Parathyroid adenoma (tissue), 2 donors: Measurements from ENCODE around the gene CDH16.

Experiments used
- H2AFZ ChIP-seq: fragments of 300-600 bp; sonication (generic); one replicate; pipeline ENCODE4 v1.7.0; 2017; ENCODE audit warnings: antibody characterized with exemption, mild to moderate bottlenecking
- H3K27ac ChIP-seq: fragments of 300-600 bp; sonication (generic); one replicate; pipeline ENCODE4 v1.7.0; 2017
- H3K27me3 ChIP-seq: fragments of 300-600 bp; sonication (generic); one replicate; pipeline ENCODE4 v1.7.0; 2017; ENCODE audit warnings: low read length; ENCODE audit not compliant: control insufficient read depth, insufficient read depth
- H3K36me3 ChIP-seq: fragments of 300-600 bp; sonication (generic); one replicate; pipeline ENCODE4 v1.7.0; 2017; ENCODE audit warnings: low read length; ENCODE audit not compliant: control insufficient read depth, insufficient read depth
- H3K4me1 ChIP-seq: fragments of 300-600 bp; sonication (generic); one replicate; pipeline ENCODE4 v1.7.0; 2017; ENCODE audit warnings: control low read depth
- H3K4me2 ChIP-seq: fragments of 300-600 bp; sonication (generic); one replicate; pipeline ENCODE4 v1.7.0; 2017; ENCODE audit warnings: low read length
- H3K4me3 ChIP-seq: fragments of 300-600 bp; sonication (generic); one replicate; pipeline ENCODE4 v1.7.0; 2017; ENCODE audit warnings: low read depth, low read length
- H3K79me2 ChIP-seq: fragments of 300-600 bp; sonication (generic); one replicate; pipeline ENCODE4 v1.7.0; 2017; ENCODE audit warnings: control low read depth
- H3K9ac ChIP-seq: fragments of 300-600 bp; sonication (generic); one replicate; pipeline ENCODE4 v1.7.0; 2017; ENCODE audit warnings: mild to moderate bottlenecking
- H3K9me3 ChIP-seq: fragments of 300-600 bp; sonication (generic); one replicate; pipeline ENCODE4 v1.7.0; 2017; ENCODE audit warnings: low read length; ENCODE audit not compliant: control insufficient read depth
- CTCF ChIP-seq: fragments of 300-600 bp; sonication (generic); IDR thresholded peaks from one replicate; pipeline ENCODE4 v1.7.0; 2017; ENCODE audit warnings: antibody characterized with exemption, mild to moderate bottlenecking
- donor health status: primary hyperparathyroidism.

Gene CDH16

DNA sequence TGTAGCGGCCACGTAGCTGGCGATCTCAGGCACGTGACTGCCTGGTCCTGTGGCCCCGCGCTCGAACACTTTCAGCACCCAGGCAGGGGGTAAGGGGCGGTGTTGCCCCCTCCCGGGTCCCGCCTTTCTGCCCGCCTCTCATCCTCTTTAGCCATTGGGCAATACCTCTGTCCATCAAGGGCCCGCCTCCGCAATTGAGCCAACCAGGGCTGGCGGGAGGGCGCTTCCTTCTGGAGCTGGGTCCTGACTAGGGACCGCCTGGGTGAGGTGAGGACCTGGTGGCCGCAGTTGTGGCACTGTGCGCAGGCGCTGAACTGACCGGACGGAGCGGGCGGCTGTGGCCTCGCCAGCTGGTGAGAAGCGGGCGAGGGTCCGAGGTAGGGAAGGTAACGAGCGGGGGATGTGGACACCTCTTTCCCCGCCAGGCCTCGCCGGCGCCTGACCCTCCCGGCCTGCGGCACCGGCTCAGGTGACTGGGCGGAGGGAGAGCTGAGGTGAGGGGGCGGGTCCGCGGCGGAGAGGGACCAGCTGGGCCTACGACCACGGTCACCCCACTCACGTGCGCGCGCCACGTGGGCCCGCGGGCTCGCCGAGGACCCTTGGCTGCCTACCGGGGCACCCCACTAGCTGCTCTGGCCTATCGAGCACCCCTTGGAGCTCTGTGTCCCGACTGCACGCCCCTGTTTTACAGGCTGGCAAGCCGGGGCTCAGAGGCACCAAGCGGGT, 38.2 kb downstream of the CDH16 start, which contains the start of gene PDP2:
Gene PDP2 (plus strand): TSS at position 228 of the 726 bp plus-strand sequence. CDS start 3,770 bp downstream, outside the sequence.
- H3K9me3 ChIP-seq: no peaks in the 10 kb centered on the region
- TF ChIP-seq CTCF: no peak
- H3K27me3 ChIP-seq: no peaks in the 10 kb centered on the region
- peaks cover 3% of the 10 kb centered on the region for H3K79me2 ChIP-seq
- H3K4me2 ChIP-seq: peak within 1 kb of the TSS; percentile 100
- peaks cover 2% of the 10 kb centered on the region for H3K4me1 ChIP-seq
- peak within 1 kb of the TSS; percentile 94 for H2AFZ ChIP-seq
- peak within 1 kb of the TSS; percentile 53 for H3K27ac ChIP-seq
- H3K36me3 ChIP-seq: no peaks in the 10 kb centered on the region
- peak within 1 kb of the TSS; percentile 17 for H3K9ac ChIP-seq
- peak within 1 kb of the TSS; percentile 96 for H3K4me3 ChIP-seq

DNA sequence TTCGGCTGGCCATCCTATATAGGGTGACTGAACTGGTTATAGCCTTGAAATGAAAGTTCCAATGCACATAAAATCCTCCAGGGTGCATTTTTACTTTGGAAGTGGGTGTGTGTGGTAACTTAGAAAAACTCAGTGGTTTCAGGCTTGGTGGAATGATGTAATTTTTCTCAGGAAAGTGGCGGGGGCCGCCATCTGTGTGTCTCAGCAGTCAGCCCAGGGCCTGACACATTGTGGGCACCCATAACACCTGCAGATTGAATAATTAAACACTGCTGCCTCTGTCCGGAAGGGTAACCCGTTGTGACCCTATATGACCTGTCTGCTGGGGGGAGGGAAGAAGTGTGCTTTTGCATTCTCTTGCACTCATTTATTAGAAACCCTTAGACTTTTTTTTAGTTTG, 40.6 kb downstream of the CDH16 start:
- H3K4me3 ChIP-seq: no peak overlapping the region
- H3K27me3 ChIP-seq: no peaks in the 10 kb centered on the region
- no peak for TF ChIP-seq CTCF
- no peak overlapping the region for H3K9ac ChIP-seq
- H3K9me3 ChIP-seq: no peaks in the 10 kb centered on the region
- no peak overlapping the region for H3K27ac ChIP-seq
- H3K4me1 ChIP-seq: peaks cover 4% of the 10 kb centered on the region
- H3K79me2 ChIP-seq: peaks cover 3% of the 10 kb centered on the region
- no peak overlapping the region for H2AFZ ChIP-seq
- no peaks in the 10 kb centered on the region for H3K36me3 ChIP-seq
- H3K4me2 ChIP-seq: peak overlapping the region; percentile 17

DNA sequence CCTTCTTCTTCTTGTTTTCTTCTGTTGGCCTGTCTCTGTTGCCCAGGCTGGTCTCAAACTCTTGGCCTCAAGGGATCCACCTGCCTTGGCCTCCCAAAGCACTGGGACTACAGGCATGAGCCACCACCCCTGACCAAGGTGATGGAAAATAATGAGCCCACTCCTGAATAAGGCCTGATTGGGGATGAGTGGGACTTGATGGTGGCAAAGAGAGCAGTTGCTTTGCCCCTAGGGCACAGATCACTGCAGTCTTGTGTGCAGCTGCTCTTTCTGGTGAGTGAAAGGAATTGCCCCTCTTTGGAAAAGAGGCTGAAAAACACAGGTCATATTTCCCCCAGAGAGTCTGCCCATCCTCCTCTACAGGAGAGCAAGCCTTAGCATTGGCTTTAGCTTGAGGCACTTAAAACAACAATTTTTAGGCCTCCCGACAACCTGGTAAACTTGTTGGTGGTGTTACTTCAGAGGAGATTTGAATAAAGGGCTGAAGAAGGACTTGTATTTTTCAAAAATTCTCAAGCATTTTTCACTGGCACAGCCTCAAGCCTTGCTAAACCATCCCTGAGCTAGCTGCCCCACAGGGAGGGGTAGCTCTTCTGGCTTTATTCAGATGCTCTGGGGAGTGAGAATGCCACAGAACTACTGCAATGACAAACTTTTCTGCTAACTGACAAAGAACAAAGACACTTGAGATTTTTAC, 44.5 kb downstream of the CDH16 start:
- H3K9me3 ChIP-seq: no peaks in the 10 kb centered on the region
- TF ChIP-seq CTCF: no peak
- peak overlapping the region; percentile 31 for H2AFZ ChIP-seq
- H3K4me1 ChIP-seq: peaks cover 4% of the 10 kb centered on the region
- no peak overlapping the region for H3K4me3 ChIP-seq
- no peaks in the 10 kb centered on the region for H3K27me3 ChIP-seq
- H3K27ac ChIP-seq: peak overlapping the region; percentile 20
- H3K4me2 ChIP-seq: no peak overlapping the region
- H3K9ac ChIP-seq: no peak overlapping the region
- H3K79me2 ChIP-seq: no peaks in the 10 kb centered on the region
- no peaks in the 10 kb centered on the region for H3K36me3 ChIP-seq

DNA sequence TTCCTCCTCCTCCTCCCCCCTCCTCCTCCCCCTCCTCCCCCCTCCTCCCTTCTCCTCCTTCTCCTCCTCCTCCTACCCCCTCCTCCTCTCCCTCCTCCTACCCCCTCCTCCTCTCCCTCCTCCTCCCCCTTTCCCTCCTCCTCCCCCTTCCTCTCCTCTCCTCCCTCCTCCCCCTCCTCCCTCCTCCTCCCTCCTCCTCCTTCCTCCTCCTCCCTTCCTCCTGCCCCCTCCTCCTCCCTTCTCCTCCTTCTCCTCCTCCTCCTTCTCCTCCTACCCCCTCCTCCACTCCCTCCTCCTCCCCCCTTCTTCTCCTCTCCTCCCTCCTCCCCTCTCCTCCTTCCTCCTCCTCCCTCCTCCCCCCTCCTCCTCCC, 45.0 kb downstream of the CDH16 start:
- no peak overlapping the region for H3K4me2 ChIP-seq
- H3K36me3 ChIP-seq: no peaks in the 10 kb centered on the region
- no peak overlapping the region for H3K4me3 ChIP-seq
- no peak overlapping the region for H3K27ac ChIP-seq
- H3K4me1 ChIP-seq: peaks cover 4% of the 10 kb centered on the region
- H3K9ac ChIP-seq: no peak overlapping the region
- no peak for TF ChIP-seq CTCF
- H3K9me3 ChIP-seq: no peaks in the 10 kb centered on the region
- no peak overlapping the region for H2AFZ ChIP-seq
- no peaks in the 10 kb centered on the region for H3K27me3 ChIP-seq
- no peaks in the 10 kb centered on the region for H3K79me2 ChIP-seq
